SK-N-SH treated with all-trans-retinoic acid at 6 μM for 48 hours (cell line): ENCODE measurements around the gene SLC16A6.

Experiments
- ARNTL ChIP-seq: fragments of 450-650 bp; formaldehyde crosslinking; IDR thresholded peaks from 2 replicates; pipeline ENCODE4 v1.5.0; 2020; ENCODE audit warnings: low read depth, mild to moderate bottlenecking, moderate library complexity, borderline replicate concordance
- CSRNP3 ChIP-seq: fragments of 250-450 bp; sonication (Bioruptor Pico); IDR thresholded peaks from 2 replicates; pipeline ENCODE4 v1.5.1; 2021; ENCODE audit warnings: mild to moderate bottlenecking, moderate library complexity
- ISL1 ChIP-seq: fragments of 250-450 bp; sonication (Bioruptor Pico); IDR thresholded peaks from 2 replicates; pipeline ENCODE4 v2.1.2; 2022; ENCODE audit warnings: mild to moderate bottlenecking, moderate library complexity
- POU6F1 ChIP-seq: fragments of 250-450 bp; sonication (Bioruptor Pico); IDR thresholded peaks from 2 replicates; pipeline ENCODE4 v1.8.0; 2021; ENCODE audit warnings: low read depth, mild to moderate bottlenecking, moderate library complexity, borderline replicate concordance
- RARB ChIP-seq: fragments of 250-450 bp; sonication (Bioruptor Pico); IDR thresholded peaks from 2 replicates; pipeline ENCODE4 v1.8.0; 2021; ENCODE audit warnings: mild to moderate bottlenecking, moderate library complexity
- TCF4 ChIP-seq: fragments of 250-450 bp; sonication (Bioruptor Pico); IDR thresholded peaks from 2 replicates; pipeline ENCODE4 v1.8.0; 2021; ENCODE audit warnings: mild to moderate bottlenecking, moderate library complexity, borderline replicate concordance
- TOX ChIP-seq: fragments of 250-450 bp; sonication (Bioruptor Pico); IDR thresholded peaks from 2 replicates; pipeline ENCODE4 v1.8.0; 2021; ENCODE audit warnings: mild to moderate bottlenecking, moderate library complexity, borderline replicate concordance
- ZC3H10 ChIP-seq: fragments of 250-450 bp; sonication (Bioruptor Pico); IDR thresholded peaks from 2 replicates; pipeline ENCODE4 v1.5.1; 2021; ENCODE audit warnings: mild to moderate bottlenecking, moderate library complexity
- ZFP3 ChIP-seq: fragments of 250-450 bp; sonication (Bioruptor Pico); IDR thresholded peaks from 2 replicates; pipeline ENCODE4 v1.5.0; 2020; ENCODE audit warnings: mild to moderate bottlenecking, moderate library complexity
- ZFP30 ChIP-seq: fragments of 450-650 bp; formaldehyde crosslinking; IDR thresholded peaks from 2 replicates; pipeline ENCODE4 v1.5.0; 2022; ENCODE audit warnings: mild to moderate bottlenecking, moderate library complexity
- ZNF565 ChIP-seq: fragments of 450-650 bp; formaldehyde crosslinking; conservative IDR thresholded peaks from 2 replicates; pipeline ENCODE4 v1.5.0; 2020; ENCODE audit warnings: low read depth, mild to moderate bottlenecking, moderate library complexity
- ZNF8 ChIP-seq: fragments of 450-650 bp; formaldehyde crosslinking; IDR thresholded peaks from 2 replicates; pipeline ENCODE4 v1.5.0; 2020; ENCODE audit warnings: mild to moderate bottlenecking, moderate library complexity
- TF ChIP-seq, protein P1 (sequence below): fragments of 250-450 bp; sonication (Bioruptor Pico); IDR thresholded peaks from 2 replicates; pipeline ENCODE4 v1.5.1; 2020; ENCODE audit warnings: low read depth, mild to moderate bottlenecking, moderate library complexity
- TF ChIP-seq, protein P2 (sequence below): fragments of 250-450 bp; sonication (Bioruptor Pico); IDR thresholded peaks from 2 replicates; pipeline ENCODE4 v1.8.0; 2020; ENCODE audit warnings: mild to moderate bottlenecking, moderate library complexity, borderline replicate concordance

- TF ChIP-seq ZNF565 (CRISPR knock-in tag), result no peak
- TF ChIP-seq TOX (CRISPR knock-in tag), result no peak
- TF ChIP-seq, protein P1, sequence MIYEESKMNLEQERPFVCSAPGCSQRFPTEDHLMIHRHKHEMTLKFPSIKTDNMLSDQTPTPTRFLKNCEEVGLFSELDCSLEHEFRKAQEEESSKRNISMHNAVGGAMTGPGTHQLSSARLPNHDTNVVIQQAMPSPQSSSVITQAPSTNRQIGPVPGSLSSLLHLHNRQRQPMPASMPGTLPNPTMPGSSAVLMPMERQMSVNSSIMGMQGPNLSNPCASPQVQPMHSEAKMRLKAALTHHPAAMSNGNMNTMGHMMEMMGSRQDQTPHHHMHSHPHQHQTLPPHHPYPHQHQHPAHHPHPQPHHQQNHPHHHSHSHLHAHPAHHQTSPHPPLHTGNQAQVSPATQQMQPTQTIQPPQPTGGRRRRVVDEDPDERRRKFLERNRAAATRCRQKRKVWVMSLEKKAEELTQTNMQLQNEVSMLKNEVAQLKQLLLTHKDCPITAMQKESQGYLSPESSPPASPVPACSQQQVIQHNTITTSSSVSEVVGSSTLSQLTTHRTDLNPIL (CRISPR knock-in tag), result no peak
- TF ChIP-seq ZNF8 (CRISPR knock-in tag), result no peak
- TF ChIP-seq POU6F1 (CRISPR knock-in tag), result no peak
- no peak for TF ChIP-seq ZFP30 (CRISPR knock-in tag)
- TF ChIP-seq TCF4, result no peak
- TF ChIP-seq CSRNP3 (CRISPR knock-in tag), result no peak
- TF ChIP-seq ZC3H10 (CRISPR knock-in tag), result no peak
- no peak for TF ChIP-seq ISL1 (CRISPR knock-in tag)
- TF ChIP-seq ARNTL (CRISPR knock-in tag), result no peak
- no peak for TF ChIP-seq RARB (CRISPR knock-in tag)
- TF ChIP-seq, protein P2, sequence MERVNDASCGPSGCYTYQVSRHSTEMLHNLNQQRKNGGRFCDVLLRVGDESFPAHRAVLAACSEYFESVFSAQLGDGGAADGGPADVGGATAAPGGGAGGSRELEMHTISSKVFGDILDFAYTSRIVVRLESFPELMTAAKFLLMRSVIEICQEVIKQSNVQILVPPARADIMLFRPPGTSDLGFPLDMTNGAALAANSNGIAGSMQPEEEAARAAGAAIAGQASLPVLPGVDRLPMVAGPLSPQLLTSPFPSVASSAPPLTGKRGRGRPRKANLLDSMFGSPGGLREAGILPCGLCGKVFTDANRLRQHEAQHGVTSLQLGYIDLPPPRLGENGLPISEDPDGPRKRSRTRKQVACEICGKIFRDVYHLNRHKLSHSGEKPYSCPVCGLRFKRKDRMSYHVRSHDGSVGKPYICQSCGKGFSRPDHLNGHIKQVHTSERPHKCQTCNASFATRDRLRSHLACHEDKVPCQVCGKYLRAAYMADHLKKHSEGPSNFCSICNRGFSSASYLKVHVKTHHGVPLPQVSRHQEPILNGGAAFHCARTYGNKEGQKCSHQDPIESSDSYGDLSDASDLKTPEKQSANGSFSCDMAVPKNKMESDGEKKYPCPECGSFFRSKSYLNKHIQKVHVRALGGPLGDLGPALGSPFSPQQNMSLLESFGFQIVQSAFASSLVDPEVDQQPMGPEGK (CRISPR knock-in tag), result no peak
- no peak for TF ChIP-seq ZFP3 (CRISPR knock-in tag)
Measured at GRCh38 chr17:68273722-68274121, 17.2 kb downstream of the SLC16A6 start.
